MM.1S (cell line): ENCODE measurements around the gene TTC28.

Experiments
- CTCF ChIP-seq: fragments of 300-600 bp; sonication (generic); IDR thresholded peaks from 2 replicates; pipeline ENCODE4 v1.5.1; 2016; ENCODE audit warnings: antibody characterized with exemption, low read length, mixed read lengths
- EZH2 ChIP-seq: fragments of 300-600 bp; sonication (generic); optimal IDR thresholded peaks from 2 replicates; pipeline ENCODE3; 2017; ENCODE audit warnings: low read depth, mild to moderate bottlenecking, antibody characterized with exemption, low read length, mixed read lengths

- TF ChIP-seq CTCF (no peak), EZH2 (no peak)
Observed at GRCh38 chr22:28594076-28594796, 85.4 kb downstream of the TTC28 start.
